Hematopoietic multipotent progenitor cell treated with erythropoietin and hydrocortisone succinate and interleukin-3 and kit ligand, for 15 days (in vitro differentiated cells): ENCODE measurements around the gene TGM5.
"Not testable (repeated sequence)": the region's sequence is repeated elsewhere in the genome, so short reads cannot be mapped to it uniquely, and the experiment has no call there.

ENCODE experiments used
- DNase-seq: peaks from one replicate; pipeline ENCODE4 v3.0.0-alpha.2; 2015; ENCODE audit warnings: low spot score

The TGM5 gene

DNA sequence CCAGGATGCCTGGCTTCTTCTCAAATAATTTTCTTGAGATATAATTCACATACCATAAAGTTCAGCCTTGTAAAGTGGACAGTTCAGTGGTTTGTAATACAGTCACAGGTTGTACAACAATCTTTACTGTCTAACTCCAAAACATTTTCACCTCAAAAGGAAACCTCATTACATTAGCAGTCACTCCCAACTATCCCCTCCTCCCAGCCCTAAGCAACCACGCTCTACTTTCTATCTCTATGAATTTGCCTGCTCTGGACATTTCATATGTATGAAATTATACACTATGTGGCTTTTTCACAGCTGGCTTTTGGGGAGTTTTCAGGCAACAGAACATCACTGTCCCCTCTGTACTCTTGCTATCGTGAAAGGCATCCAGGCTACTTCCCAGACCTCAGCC, 17.5 kb downstream of the TGM5 start:
- DNase-seq = no peak

GRCh38 chr15:43246261-43246774, 20.4 kb downstream of the TGM5 start:
- no peak for DNase-seq

DNA sequence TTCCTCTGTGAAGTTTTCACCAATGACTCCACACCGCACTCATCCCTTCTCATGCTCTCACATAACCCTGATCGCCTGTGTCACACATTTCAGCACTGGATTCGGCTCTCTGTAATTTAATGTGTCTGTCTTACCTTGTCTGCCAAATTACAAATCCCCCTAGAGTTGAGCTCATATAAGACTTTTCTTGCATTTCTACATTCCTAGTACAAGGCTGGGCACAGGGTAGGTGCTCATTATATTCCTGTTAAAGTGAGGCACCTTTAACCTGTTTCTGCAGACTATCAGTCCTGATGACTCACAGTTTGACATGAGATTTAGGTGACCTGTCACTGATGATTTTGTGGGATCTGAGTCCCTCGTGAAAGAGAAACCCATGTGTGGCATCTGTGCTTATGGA, 22.6 kb downstream of the TGM5 start:
- DNase-seq = no peak

- DNase-seq = no peak
Measured at GRCh38 chr15:43243020-43243645, 23.6 kb downstream of the TGM5 start.

- DNase-seq = no peak
Measured at GRCh38 chr15:43242616-43243015, 24.1 kb downstream of the TGM5 start.

GRCh38 chr15:43241100-43241499, 25.6 kb downstream of the TGM5 start:
- no peak for DNase-seq

GRCh38 chr15:43239732-43240491, 26.8 kb downstream of the TGM5 start:
- DNase-seq = no peak

DNA sequence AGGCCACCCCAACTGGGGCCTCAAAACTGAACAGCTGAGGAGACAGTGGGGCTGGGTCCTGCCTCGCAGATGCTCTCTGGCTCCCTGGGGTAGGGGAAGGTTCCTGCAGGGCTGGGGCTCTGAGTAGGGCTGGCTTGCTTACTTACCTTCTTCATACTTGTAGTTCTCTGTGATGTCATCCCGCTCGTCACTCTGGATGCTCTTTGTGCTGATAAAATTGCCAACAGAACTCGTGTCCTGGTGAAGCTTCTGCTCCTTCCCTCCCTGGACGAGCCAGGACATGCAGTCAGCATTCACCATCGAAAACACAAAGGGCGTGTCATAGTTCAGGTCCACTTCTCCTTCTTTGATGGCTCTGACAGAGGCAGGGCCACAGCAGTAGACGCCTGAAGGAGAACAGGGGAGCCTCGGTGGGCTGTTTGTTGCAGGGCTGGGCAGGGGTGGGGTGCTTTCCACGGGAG, 28.0 kb downstream of the TGM5 start:
- DNase-seq = no peak

GRCh38 chr15:43237842-43238470, 28.8 kb downstream of the TGM5 start:
- DNase-seq = no peak

GRCh38 chr15:43235536-43235935, 31.2 kb downstream of the TGM5 start:
- DNase-seq = no peak

DNA sequence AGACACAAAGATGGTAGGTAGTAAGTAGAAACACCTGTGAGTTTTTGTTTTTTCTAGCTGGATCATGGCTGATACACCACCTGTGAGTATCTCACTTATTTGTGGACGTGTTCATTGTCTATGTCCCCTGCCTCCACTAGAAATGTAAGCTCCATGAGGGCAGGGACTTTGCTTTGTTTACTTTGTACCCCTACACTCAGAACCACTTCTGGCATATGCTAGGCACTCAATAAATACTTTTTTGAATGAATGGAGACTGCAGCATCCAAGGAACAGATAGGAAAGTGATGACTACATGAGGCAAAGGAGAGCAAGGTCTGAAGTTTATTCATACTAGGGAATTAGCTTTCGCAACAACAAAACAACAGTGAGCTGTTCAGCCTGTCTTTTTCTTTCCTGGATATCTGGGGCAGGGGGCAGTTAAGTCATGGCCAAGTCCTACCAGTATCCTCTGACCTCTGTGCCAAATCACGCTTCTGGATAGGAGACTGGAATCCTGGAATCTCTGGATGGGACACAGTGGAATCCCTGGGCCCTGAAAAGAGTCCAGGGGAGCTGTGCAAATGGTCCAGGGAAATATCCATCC, 34.3 kb downstream of the TGM5 start:
- DNase-seq = no peak

DNA sequence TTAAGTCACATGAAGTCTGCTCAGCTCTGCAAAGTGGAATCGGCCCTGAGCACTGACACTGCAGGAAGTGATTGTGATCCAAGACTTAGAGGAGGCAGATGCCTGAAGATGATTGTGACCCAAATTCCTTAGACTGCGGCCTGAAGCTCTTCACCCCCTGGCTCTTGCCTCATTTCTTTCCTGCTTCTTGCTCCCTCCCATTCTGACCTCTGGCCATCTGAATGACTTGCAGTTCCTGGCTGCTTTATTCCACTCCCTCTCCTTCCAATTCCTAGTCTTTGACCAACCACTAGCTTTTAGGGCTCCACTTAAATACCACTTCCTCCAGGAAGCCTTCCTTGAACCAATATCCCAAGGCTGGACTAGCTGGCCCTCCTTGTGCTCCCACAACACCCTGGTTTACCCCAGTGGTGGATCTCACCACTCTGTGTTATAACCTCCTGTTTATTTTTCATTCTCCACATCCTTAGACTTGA, 36.0 kb downstream of the TGM5 start:
- no peak for DNase-seq

GRCh38 chr15:43229977-43230376, 36.8 kb downstream of the TGM5 start:
- DNase-seq = no peak

DNA sequence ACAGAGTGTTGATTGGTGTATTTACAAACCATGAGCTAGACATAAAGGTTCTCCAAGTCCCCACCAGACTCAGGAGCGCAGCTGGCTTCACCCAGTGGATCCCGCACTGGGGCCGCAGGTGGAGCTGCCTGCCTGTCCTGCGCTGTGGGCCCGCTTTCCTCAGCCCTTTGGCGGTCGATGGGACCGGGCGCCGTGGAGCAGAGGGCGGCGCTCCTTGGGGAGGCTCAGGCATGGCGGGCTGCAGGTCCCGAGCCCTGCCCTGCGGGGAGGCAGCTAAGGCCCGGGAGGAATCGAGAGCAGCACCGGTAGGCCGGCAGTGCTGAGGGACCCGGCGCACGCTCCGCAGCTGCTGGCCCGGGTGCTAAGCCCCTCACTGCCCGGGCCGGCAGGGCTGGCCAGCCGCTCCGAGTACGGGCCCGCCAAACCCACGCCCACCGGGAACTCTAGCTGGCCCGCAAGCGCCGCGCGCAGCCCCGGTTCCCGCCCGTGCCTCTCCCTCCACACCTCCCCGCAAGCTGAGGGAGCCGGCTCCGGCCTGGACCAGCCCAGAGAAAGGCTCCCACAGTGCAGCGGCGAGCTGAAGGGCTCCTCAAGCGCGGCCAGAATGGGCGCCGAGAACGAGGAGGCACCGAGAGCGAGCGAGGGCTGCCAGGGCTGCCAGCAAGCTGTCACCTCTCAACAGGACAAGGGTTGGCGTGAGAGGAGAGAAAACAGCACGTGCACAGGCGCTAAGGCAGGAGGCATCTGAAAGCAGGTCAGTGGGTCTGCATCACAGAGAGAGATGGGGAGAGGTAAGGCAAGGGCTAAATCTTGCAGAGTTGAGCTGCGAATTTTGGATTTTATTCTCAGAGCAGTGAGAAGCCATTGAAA, 40.1 kb downstream of the TGM5 start:
- no peak for DNase-seq

DNA sequence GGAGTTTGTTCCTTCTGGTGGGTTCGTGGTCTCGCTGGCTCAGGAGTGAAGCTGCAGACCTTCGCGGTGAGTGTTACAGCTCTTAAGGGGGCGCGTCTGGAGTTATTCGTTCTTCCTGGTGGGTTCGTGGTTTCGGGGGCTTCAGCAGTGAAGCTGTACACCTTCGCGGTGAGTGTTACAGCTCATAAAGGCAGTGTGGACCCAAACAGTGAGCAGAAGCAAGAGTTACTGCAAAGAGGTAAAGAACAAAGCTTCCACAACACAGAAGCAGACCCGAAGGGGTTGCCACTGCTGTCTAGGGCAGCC, 40.8 kb downstream of the TGM5 start:
- DNase-seq = not testable (repeated sequence)

DNA sequence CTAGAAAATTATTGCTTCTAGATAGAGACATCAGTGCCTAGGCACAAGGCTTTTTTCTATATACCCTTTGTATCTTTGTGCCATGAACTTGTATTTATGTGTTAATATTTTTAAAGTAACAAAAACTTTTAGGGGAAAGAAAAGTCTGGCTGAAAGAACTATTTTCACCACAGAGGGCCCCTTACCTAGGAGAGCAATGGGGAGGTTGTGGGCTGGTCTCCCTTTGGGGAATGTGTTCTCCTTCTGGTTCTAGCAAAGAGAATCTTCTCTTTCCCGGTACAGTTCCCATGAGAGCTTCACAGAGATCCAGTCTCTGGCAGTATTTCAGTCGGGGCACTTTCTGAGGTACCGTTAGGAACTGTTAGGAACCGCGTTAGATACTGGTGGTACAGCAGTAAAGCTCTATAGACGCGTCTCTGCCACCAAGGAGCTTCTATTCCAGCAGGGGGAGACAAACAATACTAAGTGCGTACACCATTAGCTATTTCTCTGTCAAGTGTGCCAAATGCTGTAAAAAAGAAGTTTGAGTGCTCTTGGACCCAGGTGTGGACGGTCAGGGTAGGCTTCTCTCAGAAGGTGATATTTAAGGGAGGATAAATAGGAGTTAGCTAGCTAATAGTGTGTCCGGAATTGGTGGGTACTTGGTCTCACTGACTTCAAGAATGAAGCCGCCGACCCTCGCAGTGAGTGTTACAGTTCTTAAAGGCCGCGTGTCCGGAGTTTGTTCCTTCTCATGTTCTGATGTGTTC, 41.4 kb downstream of the TGM5 start:
- DNase-seq = peak; percentile 93

DNA sequence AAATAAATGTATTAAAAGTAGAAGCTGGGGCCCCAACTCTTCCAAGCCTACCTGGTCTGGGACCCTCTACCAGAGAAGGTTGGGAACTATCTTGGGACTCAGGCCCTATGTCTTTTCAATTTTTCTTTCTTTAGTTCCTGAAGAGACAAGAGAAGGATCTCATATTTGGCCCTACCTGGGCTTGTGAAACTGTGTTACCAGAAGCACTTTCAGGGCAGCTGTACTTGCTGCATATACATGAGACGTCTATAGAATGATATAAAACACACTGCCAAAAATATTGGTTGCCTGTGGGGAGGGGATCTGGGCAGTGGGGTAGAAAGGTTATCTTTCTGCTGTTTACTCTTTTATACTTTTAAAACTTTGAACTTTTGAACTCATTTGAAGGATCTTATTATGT, 45.3 kb downstream of the TGM5 start:
- DNase-seq = no peak

- DNase-seq = peak; percentile 95
Measured at GRCh38 chr15:43220991-43221403, 45.7 kb downstream of the TGM5 start, which contains the start of gene EPB42. Gene EPB42 (minus strand): TSS chr15:43221018. CDS start chr15:43220825, 193 bp downstream.

DNA sequence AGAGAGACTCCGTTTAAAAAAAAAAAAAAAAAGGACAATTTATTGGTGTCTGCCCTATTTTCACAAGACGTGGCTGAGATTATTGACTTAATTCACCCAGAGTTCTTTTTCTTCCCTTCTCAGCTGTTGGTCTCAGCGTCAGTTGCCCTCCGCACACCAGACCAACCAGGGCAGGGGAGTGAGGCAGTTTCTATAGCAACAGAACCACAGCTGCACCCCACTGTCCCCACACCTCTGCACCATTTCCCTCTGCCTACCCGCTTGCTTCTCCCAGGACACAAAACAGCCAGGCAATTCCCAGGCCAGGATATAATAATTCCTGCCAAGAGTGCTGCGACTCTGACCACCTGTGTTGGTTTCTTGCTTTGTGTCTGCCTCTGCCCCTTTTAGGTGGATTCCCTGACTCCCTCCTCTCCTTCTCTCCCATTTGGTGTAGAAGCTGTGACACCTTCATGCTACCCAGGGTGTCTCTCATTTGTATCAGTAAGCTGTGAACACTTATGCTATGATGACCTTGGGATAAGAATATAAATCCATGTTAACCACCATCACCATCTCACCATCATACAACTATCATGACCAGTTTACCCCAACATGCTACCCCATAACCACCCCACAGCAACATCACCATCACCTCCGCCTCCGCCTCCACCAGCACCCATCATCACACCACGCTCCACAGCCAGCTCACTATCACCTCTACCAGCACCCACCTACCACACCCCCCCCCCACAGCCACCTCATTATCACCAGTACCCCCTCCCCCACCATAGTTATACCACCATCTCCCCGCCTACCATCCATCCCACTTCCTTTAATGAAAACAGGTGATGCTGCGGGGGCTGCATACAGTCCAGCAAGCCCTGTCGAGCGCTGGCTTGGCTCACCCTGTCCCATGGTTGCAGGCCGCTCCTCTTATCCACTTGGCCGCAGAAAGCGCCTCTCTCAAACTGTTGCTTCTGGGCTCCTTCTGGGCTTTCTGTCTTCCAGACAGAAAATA, 46.5 kb downstream of the TGM5 start:
- peak; percentile 71 for DNase-seq
